ENCODE measurements around the gene AGBL4.

DNA sequence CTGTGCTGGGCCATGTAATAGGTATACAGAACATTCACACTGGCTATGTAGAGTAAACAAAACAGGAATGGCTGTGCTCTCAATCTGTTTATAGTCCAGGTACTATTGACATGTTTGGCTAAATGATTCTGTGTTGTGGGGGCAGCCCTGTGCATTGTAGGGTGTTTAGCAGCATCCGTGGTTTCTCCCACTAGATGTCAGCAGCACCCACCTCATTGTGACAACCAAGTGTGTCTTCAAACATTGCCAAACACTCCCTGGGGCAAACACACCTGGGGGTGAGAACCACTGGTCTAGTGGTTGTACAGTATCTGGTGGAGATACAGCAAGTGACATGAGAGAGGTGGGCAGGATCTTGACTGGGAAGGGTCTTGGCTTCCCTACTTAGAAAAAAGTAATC lies 1471.3 kb downstream of the AGBL4 start:
- TF ChIP-seq, protein P1, sequence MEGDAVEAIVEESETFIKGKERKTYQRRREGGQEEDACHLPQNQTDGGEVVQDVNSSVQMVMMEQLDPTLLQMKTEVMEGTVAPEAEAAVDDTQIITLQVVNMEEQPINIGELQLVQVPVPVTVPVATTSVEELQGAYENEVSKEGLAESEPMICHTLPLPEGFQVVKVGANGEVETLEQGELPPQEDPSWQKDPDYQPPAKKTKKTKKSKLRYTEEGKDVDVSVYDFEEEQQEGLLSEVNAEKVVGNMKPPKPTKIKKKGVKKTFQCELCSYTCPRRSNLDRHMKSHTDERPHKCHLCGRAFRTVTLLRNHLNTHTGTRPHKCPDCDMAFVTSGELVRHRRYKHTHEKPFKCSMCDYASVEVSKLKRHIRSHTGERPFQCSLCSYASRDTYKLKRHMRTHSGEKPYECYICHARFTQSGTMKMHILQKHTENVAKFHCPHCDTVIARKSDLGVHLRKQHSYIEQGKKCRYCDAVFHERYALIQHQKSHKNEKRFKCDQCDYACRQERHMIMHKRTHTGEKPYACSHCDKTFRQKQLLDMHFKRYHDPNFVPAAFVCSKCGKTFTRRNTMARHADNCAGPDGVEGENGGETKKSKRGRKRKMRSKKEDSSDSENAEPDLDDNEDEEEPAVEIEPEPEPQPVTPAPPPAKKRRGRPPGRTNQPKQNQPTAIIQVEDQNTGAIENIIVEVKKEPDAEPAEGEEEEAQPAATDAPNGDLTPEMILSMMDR (IDR thresholded peaks at IDR 0.05): peak; percentile 34 to 52 (median 42)
- no peak for TF ChIP-seq POLR2A (IDR thresholded peaks at IDR 0.05)
